Activated T-cell treated with anti-CD3 and anti-CD28 coated beads for 4 hours (primary cell): ENCODE measurements around the gene TBCD.
A peak's percentile ranks its signal among the peaks of the same experiment; 100 is the strongest.

Source experiments
- DNase-seq: peaks from one replicate; pipeline ENCODE4 v3.0.0-alpha.2; 2020

Gene TBCD

DNA sequence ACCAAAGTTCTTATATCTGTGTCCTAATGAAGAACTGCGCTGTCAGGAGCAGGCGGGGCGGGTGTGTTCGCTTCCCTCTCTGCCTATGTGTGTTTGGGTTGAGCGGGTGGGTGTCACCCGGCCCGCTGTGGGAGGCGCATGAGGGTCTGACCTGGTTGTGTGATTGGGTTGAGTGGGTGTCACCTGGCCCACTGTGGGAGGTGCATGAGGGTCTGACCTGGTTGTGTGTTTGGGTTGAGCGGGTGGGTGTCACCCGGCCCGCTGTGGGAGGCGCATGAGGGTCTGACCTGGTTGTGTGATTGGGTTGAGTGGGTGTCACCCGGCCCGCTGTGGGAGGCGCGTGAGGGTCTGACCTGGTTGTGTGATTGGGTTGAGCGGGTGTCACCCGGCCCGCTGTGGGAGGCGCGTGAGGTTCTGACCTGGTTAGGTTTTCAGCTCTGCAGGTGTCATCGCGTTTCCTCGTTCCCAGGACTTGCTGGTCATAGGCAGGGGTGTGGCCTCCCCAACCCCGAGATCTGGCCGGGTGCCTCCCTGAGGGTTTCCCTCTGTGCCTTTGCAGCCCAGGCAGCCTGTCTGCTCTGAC lies 157.5 kb downstream of the TBCD start:
- peak; percentile 4 for DNase-seq

DNA sequence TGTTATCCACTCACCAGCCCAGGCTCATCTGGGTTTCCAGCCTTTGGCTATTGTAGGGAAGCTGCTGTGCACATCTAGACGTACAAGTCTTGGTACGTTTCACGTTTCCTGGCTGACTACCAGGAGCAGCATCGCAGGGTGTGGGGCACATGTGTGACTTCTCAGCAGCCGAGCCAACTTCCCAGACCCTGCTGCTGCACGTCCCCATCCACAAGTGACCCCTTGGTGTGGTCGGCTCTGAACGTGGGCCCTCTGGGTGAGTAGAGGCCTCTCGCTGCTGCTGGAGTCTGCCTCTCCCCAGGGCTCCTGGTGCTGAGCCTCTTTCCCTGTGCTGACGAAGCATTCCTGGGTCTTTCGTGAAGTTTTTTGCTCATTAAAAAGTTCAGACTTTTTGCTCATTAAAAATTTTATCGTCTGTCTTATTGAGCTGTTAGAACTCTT lies 158.2 kb downstream of the TBCD start:
- no peak for DNase-seq

DNA sequence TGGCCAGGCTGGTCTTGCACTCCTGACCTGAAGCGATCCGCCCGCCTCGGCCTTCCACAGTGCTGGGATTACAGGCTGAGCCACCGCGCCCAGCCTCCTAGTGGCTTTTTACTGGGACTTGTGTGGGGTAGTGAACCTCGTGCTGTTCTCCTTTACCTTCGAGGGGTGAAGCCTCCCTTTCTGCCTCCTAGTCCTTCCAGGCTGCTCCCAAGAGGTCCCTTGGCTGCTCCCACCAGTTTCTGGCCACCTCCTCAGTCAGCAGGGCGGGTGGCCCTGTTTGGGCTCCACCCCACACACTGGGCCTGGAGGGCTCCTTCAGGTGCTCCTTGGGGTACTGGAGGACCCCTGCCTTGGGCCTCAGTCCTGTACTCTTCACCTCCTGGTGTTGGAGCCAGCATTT lies 158.9 kb downstream of the TBCD start:
- DNase-seq: no peak

DNA sequence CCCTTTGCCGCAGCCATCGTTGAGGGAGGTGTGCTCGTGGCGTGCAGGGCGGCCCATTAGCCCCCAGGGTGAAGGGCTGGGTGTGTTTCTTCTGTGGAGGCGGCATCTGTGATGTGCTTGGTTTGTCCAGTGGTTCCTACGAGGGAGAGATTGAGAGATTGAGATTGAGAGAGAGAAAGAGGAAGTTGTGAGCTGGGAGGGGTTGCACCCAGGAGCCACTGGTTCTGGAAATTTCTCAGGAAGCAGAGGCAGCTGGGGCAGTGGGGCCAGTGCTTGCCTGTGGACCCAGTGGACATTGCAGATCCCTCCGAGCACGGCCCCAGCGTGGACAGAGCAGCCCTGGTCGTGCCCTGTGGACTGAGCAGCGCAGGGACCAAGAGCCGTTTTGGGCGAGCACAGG lies 160.0 kb downstream of the TBCD start:
- DNase-seq: no peak

DNA sequence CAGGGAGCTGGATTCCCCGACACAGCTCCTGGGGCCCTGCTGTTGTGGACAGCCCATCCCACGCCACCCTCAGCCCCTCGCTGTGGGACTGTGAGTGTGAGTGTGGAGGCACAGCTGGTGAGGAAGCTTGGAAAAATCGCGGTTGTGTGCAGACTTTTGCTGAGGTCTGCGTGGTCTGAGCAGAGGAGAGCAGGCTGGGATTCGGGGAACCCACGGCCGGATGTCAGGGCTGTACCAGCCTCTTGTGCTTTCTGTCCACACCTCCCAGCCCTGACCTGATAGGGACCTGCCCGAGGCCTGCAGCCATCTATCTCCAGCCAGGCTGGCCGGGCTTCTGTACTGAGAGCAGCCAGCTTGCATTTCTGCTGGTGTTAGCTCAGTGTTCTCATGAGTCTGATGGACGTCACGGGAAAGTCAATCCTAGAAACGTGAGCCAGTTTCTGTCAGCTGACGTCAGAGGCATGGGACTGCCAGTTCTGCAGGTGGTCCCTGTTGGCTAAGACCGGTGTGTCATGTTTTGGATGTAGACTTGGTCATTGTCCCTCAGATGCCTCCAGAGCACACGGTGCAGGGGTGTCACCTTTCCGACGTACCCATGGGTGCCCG lies 160.7 kb downstream of the TBCD start:
- DNase-seq: no peak

DNA sequence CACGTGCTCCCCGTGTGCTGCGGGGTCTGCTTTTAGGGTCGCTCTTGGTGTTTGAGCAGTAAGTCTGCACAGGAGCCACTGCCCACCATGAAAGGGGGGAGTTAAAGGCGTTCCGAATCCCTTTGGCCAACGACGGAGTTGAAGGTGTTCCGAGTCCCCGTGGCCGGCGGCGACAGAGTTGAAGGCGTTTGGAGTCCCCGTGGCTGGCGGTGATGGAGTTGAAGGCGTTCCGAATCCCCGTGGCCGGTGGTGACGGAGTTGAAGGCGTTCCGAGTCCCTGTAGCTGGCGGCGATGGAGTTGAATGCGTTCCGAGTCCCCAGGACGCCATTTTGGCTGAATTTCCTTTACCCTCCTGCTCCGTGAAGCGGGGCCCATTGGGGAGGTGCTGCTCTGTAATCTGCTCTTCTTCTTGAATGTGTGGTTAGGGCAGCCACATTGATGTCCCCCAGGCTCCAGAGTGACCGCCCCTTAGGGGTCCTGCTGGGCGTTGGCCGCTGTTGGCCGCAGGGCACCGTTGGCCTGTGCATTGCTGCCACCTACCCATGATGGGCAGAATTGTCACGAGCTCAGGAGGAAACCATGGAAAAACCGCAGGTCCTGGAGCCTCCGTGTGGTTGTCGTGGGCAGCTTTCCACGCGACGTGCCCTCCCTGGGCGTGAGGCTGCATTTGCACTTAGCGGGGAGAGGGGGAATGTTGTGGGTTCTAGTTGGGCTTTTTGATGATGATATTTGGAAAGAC lies 161.6 kb downstream of the TBCD start:
- no peak for DNase-seq

DNA sequence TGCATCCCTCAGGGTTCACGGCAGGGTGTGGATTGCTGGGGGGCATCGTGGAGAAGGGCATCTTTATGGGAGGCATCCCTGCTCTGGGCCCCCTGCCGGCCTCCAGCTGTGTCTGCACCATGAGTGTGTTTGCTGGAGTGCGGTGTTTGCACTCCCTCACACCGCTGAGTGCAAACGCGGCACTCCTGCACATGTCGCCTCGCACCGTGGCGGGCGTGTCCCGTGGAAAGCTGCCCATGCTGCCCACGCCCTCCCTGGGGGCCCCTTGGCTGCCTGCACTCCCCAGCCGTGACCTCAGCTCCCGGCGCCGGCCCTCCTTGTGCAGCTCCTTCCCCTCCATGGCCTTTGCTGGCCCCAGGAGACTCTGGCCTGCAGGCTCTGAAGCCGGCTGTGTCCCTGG lies 162.5 kb downstream of the TBCD start:
- no peak for DNase-seq

DNA sequence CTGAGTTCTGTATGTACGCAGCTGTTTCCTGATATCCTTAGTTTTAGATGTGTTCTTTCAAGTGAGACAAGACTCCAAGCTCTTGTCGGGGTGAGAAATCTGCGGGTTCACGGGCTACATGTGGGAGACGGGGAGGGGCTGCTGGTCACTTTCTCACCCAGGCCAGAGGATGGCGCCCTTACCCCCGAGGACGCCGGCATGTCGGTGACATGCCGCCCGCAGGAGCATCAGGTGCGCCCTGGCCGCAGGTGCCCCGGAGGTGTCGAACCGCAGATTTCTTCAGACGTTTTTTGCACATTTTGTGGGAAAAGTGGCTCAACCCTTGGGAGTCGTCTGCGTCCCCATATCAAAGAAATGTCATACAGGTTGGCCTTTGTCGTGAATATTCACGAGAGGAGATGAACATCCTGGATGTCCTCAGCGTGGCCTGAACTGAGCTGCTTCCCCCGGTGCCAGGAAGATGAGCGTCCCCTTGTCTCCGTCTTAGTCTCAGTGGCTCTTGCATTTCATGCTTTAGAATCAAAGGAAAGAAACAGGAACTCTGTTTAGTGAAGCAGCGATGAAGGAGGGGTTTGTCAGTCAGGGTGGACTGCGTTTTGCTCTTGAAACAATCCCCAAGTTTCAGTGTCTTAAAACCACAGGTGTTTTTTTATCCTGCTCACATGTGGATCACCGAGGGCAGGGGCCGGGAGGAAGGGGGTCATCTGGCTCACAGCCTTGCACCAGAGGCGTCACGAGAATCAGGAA lies 163.3 kb downstream of the TBCD start:
- DNase-seq: no peak

DNA sequence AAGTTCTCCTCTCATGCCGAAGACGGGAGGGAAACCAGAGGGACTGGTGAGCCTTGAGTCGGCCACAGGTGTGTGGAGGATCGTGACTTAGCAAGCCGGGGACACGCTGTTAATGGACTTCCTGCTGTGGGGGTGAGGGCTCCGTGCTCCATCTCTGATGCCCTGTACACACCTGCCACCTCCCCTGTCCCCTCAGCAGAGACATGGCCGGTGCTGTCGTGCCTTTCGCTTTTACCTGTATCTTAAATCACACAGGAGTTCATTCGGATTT lies 163.8 kb downstream of the TBCD start:
- no peak for DNase-seq

DNA sequence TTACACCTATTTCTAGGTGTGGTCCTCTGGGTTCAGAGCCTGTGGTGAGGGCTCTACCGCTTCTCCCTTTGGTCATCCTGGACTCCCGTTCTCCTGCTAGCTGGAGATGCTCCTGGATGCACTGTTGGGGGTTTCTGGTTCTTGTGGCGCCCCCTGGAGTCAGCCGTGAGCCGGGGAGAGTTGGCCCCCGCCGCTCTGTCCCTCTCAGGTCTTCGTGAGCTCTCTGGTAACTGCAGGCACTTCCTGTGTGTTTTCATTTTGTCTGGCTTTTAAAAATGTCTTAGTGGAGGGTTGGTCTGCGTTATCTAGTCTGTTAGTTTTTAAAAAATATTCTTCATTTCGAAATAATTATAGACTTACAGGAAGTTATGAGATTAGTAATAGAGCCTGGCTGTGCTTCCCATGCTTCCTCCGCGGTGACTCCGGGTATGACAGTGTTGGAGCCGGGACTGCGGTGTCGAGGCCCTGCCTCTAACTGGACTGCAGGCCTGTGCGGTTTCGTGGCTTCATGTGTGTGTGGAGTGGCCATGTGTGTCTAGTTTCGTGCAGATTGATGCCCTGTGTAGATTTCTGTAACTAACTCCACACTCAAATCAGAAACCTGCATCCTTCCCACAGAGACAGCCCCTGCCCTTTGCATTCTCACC lies 166.0 kb downstream of the TBCD start:
- DNase-seq: no peak

DNA sequence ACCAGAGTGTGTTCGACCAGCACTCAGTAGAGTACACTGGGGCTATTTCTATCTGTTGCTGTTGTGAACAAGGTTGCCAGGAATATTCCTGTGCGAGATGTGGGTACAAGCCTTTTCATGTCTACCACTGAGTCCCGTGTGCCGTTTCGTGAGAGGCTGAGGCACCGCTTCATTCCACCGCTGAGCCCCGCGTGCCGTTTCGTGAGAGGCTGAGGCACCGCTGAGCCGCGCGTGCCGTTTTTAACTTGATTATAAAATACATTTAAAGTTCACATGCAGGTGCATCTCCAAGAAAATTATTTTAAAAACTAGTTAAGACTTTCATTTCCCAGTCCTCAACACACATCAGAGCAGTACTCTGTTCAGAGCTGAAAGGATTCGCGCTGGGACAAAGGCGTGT lies 166.6 kb downstream of the TBCD start:
- no peak for DNase-seq

DNA sequence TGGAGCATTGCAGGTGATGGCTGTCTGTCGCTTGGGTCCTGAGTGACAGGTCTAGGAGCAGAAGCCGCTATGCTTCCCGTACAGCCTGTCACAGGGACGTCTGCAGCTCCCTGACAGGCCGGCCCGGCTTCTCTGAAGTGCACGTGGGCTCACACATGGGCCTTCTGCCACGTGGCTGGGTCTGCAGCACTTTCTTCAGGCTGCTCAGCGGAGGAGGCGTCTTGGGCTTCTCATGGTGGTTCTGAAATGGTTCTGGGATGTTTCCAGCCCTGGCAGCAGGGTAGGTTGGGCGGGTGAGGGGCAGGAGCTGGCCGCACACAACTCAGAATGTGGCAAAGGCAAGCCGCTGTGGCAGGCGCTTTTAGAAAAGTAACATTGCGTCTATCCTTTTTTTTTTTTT lies 168.3 kb downstream of the TBCD start:
- DNase-seq: no peak

DNA sequence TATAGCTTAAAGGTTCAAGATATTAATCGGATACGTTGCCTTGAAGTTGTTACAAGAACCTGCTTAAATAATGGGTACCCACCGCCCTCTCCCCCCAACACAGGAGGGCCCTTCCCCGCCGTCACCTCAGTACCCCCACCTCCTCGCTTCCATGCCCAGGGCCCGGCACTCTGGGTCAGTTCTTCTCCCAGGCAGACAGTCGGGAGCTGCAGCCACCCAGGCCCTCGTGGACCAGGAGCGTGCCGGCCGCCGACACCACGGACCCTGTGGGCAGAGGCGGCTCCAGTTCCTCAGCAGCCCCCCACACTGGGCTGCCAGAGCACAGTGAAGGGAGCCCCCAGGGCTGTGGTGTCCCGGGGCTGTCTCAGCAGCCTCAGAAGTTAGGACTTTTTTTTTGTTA lies 168.8 kb downstream of the TBCD start:
- no peak for DNase-seq

DNA sequence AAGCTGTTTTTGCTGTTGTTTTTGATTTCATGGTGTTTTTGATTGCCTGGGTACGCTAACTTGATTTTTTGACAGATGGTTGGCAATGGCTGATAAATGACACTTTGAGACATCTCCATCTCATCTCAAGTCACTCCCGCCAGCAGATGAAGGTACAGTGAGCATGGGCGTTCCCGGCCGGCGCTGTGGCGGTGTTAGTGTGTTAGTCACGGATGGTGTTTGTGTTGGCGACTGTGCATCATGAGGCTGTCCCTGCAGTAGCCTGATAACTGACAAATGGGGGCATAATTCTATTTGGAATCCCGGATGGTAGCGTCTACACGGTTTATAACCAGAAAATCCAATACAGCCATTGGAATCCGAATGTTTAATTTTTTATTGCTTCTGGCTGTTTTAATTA lies 169.6 kb downstream of the TBCD start:
- no peak for DNase-seq

DNA sequence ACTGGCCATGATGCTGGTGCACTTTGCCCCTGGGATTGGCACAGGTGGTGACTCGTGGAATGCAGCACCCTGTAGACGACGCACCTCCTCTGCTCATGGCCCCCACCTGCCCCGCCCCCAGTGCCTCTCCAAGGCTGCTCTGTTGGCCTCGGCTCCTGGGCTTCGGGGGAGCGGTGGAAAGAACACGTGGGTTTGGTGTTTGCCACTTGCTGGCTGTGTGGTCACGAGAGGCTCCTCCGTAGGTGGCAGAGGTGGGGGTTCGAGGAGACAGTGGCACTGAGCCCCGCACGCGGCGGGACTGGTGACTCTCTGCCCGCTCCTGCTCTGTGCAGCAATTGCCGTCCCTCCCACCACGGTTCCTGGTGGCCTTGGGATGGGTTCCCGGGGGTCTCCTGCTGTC lies 170.8 kb downstream of the TBCD start:
- no peak for DNase-seq

DNA sequence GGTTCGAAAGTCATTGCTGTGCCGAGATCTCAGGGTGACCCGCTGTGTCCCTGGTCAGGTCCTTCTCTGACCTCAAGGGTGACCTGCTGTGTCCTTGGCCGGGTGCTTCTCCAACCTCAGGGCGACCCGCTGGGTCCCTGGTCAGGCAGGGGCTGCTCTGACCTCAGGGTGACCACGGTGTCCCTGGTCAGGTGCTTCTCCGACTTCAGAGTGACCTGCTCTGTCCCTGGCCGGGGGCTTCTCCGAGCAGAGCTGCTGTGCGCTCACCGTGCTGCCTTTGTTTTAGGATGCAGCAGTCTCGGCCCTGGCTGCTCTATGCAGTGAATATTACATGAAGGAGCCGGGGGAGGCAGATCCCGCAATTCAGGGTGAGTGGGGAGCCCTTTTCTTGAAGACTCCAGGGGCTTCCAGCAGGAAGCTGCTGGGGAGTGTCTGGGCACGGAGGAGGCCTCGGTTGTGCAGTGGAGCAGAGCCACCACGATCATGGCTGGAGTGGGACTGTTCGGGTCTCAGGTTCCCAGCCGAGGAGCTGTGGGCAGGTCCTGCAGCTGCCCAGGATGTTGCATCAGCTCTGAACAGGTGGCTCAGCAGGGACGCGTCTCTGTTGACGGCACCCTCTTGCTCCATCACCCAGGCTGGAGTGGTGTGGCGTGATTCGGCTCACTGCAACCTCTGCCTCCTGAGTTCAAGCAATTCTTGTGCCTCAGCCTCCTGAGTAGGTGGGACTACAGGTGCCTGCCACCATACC lies 171.7 kb downstream of the TBCD start:
- no peak for DNase-seq

DNA sequence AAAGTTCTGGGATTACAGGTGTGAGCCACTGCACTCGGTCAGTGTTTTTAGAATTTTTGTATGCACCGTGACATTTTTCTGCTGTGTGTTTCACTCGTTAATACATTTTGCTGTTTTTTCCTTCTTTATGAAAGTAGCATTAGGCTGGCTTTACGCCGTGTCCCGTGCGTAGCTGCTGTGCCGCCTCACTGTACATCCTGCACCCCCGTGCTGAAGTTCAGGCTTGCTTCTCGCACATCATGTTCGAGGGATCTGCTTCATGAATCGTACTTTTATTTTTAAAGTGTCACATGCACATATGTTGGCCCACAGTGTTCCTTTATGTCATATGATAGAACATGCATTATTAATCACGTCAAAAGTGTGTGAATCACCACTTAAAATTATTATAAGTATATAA lies 172.3 kb downstream of the TBCD start:
- DNase-seq: no peak

DNA sequence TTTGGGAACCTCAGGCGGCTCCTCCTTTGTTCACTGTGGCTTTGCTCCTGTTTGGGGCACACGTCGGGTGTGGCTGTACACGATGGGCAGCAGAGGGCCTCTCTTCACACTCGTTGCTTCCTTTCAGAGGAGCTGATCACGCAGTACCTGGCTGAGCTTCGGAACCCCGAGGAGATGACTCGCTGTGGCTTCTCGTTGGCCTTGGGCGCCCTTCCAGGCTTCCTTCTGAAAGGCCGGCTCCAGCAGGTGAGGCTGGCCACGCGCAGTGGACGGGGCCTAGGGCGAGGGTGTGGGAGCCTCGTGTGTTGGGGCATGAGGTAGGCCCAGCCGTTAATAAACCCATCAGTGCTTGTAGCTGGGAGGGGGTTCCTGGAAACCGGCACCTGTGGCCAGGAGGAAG lies 172.9 kb downstream of the TBCD start:
- no peak for DNase-seq

DNA sequence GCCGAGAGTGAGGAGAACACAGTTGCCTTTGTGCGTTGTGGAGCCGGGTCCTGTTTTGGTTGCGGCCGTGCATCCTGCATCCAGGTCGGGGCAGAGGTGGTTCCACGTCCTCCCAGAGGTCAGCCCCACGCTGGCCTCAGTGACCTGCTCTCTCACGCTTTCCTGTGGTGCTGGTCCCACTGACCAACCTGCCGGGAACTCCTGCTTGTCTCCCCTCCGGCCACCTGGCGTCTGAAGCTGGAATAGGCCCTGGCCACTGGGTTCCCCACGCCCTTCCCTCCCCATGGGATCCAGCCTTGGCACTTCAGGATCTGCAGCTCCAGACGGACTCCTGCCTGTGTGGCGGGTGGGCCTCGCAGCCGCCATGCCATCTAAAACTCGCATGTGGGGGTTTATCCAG lies 173.5 kb downstream of the TBCD start:
- no peak for DNase-seq

DNA sequence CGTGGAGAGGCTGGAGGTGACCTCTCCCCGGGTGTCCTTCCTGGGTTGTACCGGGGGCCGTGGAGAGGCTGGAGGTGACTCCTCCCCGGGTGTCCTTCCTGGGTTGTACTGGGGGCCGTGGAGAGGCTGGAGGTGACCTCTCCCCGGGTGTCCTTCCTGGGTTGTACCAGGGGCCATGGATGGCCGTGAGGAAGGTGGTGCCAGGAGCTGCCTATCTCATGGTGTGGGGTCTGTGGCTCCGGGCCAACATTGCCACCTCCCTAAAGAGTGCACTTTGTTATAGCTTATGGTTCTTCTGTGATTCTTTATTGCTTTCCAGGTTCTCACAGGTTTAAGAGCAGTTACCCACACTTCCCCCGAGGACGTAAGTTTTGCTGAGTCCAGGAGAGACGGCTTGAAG lies 174.2 kb downstream of the TBCD start:
- DNase-seq: no peak

DNA sequence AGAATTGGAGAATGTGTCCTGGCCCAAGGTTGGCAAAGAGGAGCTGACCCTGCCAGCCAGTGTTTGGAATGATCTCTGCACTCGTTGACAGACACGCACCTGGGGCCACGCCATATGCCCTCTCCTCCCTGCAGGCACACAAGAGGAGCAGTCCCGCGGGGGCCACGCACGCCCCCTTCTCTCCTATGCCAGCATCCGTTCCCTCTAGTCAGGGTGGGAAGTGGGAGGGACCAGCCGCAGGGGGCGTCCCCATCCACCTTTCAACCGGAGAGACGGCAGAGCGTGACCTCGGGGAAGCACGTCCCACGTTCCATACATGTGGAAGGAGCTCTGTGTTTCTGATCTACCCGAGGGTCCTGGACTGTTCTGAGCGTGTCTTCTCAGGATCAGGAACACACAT lies 174.9 kb downstream of the TBCD start:
- no peak for DNase-seq

DNA sequence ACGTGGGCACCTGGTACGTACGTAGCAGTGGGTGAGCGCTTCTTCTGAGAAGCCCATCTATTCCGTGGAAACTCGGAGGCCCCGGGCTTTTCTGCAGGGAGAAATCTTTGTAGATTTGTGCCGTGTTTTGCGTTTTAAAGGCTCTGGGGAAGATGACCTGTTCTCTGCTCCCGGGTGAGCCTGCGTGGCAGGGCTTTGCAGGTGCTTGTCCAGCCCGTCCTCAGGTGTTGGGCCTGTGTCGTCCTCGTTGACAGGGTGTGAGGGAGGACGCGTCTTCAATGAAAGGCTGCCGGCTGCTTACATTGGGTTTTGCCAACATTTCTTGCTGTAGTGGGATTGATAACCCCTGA lies 175.4 kb downstream of the TBCD start:
- DNase-seq: no peak
